Breast epithelium (tissue), 4 donors: ENCODE measurements around the gene SERPINC1. TPM values are rescaled to one million over a fixed set of nuclear protein-coding genes. Genes with fewer than 3 reads are reported as not detected.

ENCODE experiments used
- DNase-seq, 2 donors: peaks; one replicate each; pipeline ENCODE4 v3.0.0-alpha.2; 2019; ENCODE audit warnings: low spot score in 2 of 2
- H3K27ac ChIP-seq, 2 donors: fragments of 200-600 bp; sonication (generic) in 1 of 2; one replicate each; pipeline ENCODE4 v1.5.1; 2016 to 2019; ENCODE audit warnings: mild to moderate bottlenecking in 1 of 2
- H3K27me3 ChIP-seq, 2 donors: fragments of 200-600 bp; sonication (generic) in 1 of 2; one replicate each; pipeline versions ENCODE4 v1.5.1 to v1.6.0; 2017 to 2019; ENCODE audit warnings: control low read depth in 1 of 2, mild to moderate bottlenecking in 1 of 2
- H3K36me3 ChIP-seq: fragments of 200-600 bp; one replicate; pipeline ENCODE4 v1.5.1; 2019
- H3K4me1 ChIP-seq, 2 donors: fragments of 200-600 bp; sonication (generic); one replicate each; pipeline ENCODE4 v1.5.1; 2016 to 2019; ENCODE audit warnings: control low read depth in 1 of 2
- H3K4me3 ChIP-seq, 3 donors: fragments of 200-600 bp; sonication (generic); 1 replicate in 2 of 3; 2 replicates in 1 of 3; pipeline ENCODE4 v1.5.1; 2016 to 2019; ENCODE audit warnings: mild to moderate bottlenecking in 3 of 3, moderate library complexity in 2 of 3
- H3K9me3 ChIP-seq, 2 donors: fragments of 200-600 bp; sonication (generic) in 1 of 2; one replicate each; pipeline ENCODE4 v1.5.1; 2016 to 2019; ENCODE audit warnings: control low read depth in 1 of 2
- POLR2A ChIP-seq: fragments of 450-650 bp; IDR thresholded peaks from one replicate; pipeline ENCODE4 v1.6.1; 2016; ENCODE audit warnings: antibody characterized with exemption, mild to moderate bottlenecking, moderate library complexity
- POLR2AphosphoS5 ChIP-seq, 3 donors: sonication (generic); formaldehyde crosslinking; IDR thresholded peaks; one replicate each; pipeline ENCODE4 v1.6.1; 2017; ENCODE audit warnings: antibody characterized with exemption in 3 of 3
- intact Hi-C: fragments of 100-400 bp; cut with DNase I; formaldehyde crosslinking; loops from one replicate; pipeline ENCODE4 v1.15.1; 2023; ENCODE audit warnings: low total_unique reads
- total RNA-seq, 3 donors: library from RNA; depleted of rRNA; stranded (reverse); fragments of >200 nt; gene quantifications; one replicate each; pipeline ENCODE4 v1.1.0, GENCODE V29; 2016
- TF ChIP-seq, protein P1 (sequence below), 3 donors: fragments of 450-650 bp; IDR thresholded peaks; one replicate each; pipeline ENCODE4 v1.5.1; 2016 to 2017; ENCODE audit warnings: antibody characterized with exemption in 3 of 3, mild to moderate bottlenecking in 3 of 3, moderate library complexity in 3 of 3

The SERPINC1 gene
- total RNA-seq, 3 donors from 2014 or later = 0.32 TPM; not detected in 2

DNA sequence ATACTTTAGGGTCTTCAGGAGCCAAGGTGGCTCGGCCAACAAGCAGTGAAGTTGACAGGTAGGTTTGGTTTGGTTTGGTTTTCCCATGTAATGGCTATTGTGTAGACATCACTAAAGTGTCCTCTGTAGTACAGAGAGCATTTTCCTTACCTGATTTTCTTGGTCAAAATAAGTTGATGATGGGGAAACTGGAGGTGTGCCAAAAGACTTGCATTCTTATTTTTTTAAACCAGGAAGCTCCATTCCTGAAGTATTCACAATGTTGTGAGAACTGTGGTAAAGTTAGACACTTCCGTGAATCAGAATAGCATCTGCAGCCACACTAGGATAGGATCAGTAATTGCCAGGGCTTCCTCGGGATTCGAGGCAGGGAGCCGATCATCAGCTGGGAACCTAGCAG, 46.0 kb downstream of the SERPINC1 start:
- Histone ChIP-seq H3K9me3 (no peaks in the 10 kb centered on the region), H3K36me3 (no peaks in the 10 kb centered on the region), H3K4me1 (peaks cover 0 to 4% of the 10 kb centered on the region in 2 donors), H3K4me3 (no peak overlapping the region), H3K27ac (peak overlapping the region; percentile 39 to 96), H3K27me3 (no peaks in the 10 kb centered on the region)
- no peak for DNase-seq
- intact Hi-C loops = no loop called here
- TF ChIP-seq, protein P1, sequence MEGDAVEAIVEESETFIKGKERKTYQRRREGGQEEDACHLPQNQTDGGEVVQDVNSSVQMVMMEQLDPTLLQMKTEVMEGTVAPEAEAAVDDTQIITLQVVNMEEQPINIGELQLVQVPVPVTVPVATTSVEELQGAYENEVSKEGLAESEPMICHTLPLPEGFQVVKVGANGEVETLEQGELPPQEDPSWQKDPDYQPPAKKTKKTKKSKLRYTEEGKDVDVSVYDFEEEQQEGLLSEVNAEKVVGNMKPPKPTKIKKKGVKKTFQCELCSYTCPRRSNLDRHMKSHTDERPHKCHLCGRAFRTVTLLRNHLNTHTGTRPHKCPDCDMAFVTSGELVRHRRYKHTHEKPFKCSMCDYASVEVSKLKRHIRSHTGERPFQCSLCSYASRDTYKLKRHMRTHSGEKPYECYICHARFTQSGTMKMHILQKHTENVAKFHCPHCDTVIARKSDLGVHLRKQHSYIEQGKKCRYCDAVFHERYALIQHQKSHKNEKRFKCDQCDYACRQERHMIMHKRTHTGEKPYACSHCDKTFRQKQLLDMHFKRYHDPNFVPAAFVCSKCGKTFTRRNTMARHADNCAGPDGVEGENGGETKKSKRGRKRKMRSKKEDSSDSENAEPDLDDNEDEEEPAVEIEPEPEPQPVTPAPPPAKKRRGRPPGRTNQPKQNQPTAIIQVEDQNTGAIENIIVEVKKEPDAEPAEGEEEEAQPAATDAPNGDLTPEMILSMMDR (IDR thresholded peaks at IDR 0.05) = no peak
- TF ChIP-seq POLR2AphosphoS5 (IDR thresholded peaks at IDR 0.05) (no peak), POLR2A (no peak)

GRCh38 chr1:173870252-173871075, 46.7 kb downstream of the SERPINC1 start:
- H3K27me3 ChIP-seq = no peaks in the 10 kb centered on the region
- peak overlapping the region; percentile 39 to 96 for H3K27ac ChIP-seq
- no peak overlapping the region for H3K4me3 ChIP-seq
- H3K36me3 ChIP-seq = no peaks in the 10 kb centered on the region
- peak in 1 of 2 donors; percentile 45 for DNase-seq
- TF ChIP-seq POLR2A = no peak
- TF ChIP-seq, protein P1 (IDR thresholded peaks at IDR 0.05) = no peak
- no peak for TF ChIP-seq POLR2AphosphoS5 (IDR thresholded peaks at IDR 0.05)
- no peaks in the 10 kb centered on the region for H3K9me3 ChIP-seq
- peaks cover 0 to 4% of the 10 kb centered on the region in 2 donors for H3K4me1 ChIP-seq
- intact Hi-C loops = no loop called here

- no peaks in the 10 kb centered on the region for H3K27me3 ChIP-seq
- H3K36me3 ChIP-seq = no peaks in the 10 kb centered on the region
- H3K4me1 ChIP-seq = peaks cover 0 to 4% of the 10 kb centered on the region in 2 donors
- H3K27ac ChIP-seq = peak overlapping the region; percentile 95 to 96
- TF ChIP-seq, protein P1 (IDR thresholded peaks at IDR 0.05) = no peak
- no peak for TF ChIP-seq POLR2A
- TF ChIP-seq POLR2AphosphoS5 (IDR thresholded peaks at IDR 0.05) = no peak
- DNase-seq = no peak
- peak overlapping the region; percentile 76 to 84 (median 81) for H3K4me3 ChIP-seq
- intact Hi-C loops = no loop called here
- H3K9me3 ChIP-seq = no peaks in the 10 kb centered on the region
These were observed 48.1 kb downstream of the SERPINC1 start for GRCh38 chr1:173869021-173869359.

DNA sequence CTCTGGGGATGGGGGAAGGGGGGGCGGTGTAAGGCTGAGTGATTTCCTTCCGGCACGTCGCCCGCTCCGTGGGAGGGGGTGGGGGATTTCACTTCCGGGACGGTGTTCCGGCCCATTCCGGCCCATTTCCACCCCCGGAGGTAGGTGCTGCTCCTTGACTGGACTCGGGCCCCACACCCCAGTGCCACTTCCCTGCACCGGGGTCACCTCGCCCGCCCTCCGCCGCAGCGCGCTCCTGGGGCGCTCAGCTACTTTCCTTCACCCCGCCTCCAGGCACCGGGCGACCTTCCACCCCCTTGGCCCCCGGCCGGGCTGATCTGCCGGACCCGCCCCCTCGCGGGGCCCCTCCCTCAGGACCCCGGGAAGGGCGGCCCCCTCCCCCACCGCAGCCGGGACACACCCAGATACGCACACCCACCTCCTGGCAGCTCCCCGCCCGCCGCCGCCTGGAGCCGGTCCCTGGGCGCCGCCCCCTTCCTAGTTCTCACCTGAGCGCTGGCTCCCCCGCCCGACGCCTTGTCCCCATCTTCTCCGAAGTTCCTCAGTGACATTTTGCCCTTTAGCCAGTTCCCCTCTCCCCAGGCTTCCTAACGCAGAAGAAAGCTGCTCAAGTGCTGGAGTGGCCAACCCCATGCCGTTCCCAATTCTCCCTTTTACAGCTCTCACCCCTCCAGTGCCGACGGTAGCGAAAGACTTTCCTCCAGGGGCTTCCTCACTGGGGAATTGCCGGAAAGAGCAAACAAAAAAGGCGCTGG, 48.7 kb downstream of the SERPINC1 start, which contains the start of gene ZBTB37:
Gene ZBTB37, plus strand, starts transcription at position 115 of the 755 bp plus-strand sequence. CDS start 1,846 bp downstream, outside the sequence.
- Histone ChIP-seq H3K27ac (peak within 1 kb of the TSS; percentile 95 to 96), H3K4me3 (peak within 1 kb of the TSS; percentile 76 to 84 (median 81)), H3K4me1 (peaks cover 0 to 4% of the 10 kb centered on the region in 2 donors), H3K36me3 (no peaks in the 10 kb centered on the region), H3K27me3 (no peaks in the 10 kb centered on the region), H3K9me3 (no peaks in the 10 kb centered on the region)
- DNase-seq = peak; percentile 90 to 91
- intact Hi-C loops = no loop called here
- TF ChIP-seq, protein P1 (IDR thresholded peaks at IDR 0.05) = no peak
- peak in 1 of 3 donors; percentile 64 for TF ChIP-seq POLR2AphosphoS5 (IDR thresholded peaks at IDR 0.05)
- TF ChIP-seq POLR2A = no peak
